HCT116 (cell line): ENCODE measurements around the gene TBX5. TPM values are rescaled to one million over a fixed set of nuclear protein-coding genes. Genes with fewer than 3 reads are reported as not detected.

Experiments
- ATAC-seq: fragments of 200-7000 bp; cut with Tn5 transposase; 2 replicates; pipeline ENCODE4 v1.9.1; 2020; ENCODE audit warnings: mild to moderate bottlenecking, moderate library complexity
- BruUV-seq: library from RNA; stranded (reverse); fragments of 400-500 nt; replicated peaks from 2 replicates; lab custom pipeline; 2021; lab: Mats Ljungman, UMichigan
- CTCF ChIA-PET: fragments of 300-600 bp; sonication (Branson Sonifier 250); formaldehyde crosslinking; loops from one replicate; lab custom pipeline; 2021; ENCODE audit warnings: antibody characterized with exemption; lab: Charles Lee
- POLR2A ChIA-PET: fragments of 300-600, 350-600 bp; sonication (Branson Sonifier 250); formaldehyde crosslinking; loops from one replicate; lab custom pipeline; 2021; ENCODE audit warnings: antibody characterized with exemption; lab: Charles Lee
- RAD21 ChIA-PET, 2 experiments: fragments of 300-600 bp; sonication (Branson Sonifier 250); formaldehyde crosslinking; loops; one replicate each; lab custom pipeline; 2023; ENCODE audit warnings: low total read pairs in 2 of 2; ENCODE audit not compliant: uncharacterized antibody in 2 of 2, unreplicated experiment in 2 of 2, low non-redundant PET in 1 of 2; lab: Charles Lee
- DNase-seq: peaks from one replicate; pipeline ENCODE4 v3.0.0-alpha.2; 2010; ENCODE audit warnings: low read depth, low spot score
- H2AFZ ChIP-seq: fragments of 200-600 bp; shearing (Covaris generic), sonication (generic); 2 replicates; pipeline ENCODE4 v1.6.1; 2017; ENCODE audit warnings: low read depth, mixed run types, mixed read lengths, antibody characterized with exemption, low read length; ENCODE audit not compliant: poor library complexity, severe bottlenecking
- H3K27ac ChIP-seq: 2 replicates; pipeline ENCODE4 v1.5.1; 2012; ENCODE audit warnings: low read depth, low read length
- H3K27me3 ChIP-seq: fragments of 200-600 bp; sonication (generic); 2 replicates; pipeline ENCODE4 v1.6.1; 2016; ENCODE audit warnings: mixed run types, low read length, mixed read lengths; ENCODE audit not compliant: insufficient read depth
- H3K36me3 ChIP-seq, 2 experiments: fragments of 200-500 bp in 1 of 2; fragments of 200-600 bp in 1 of 2; sonication (Bioruptor generic) in 1 of 2; sonication (generic) in 1 of 2; 2 replicates each; pipeline versions ENCODE4 v1.5.1 to v1.6.1; 2014 to 2016; ENCODE audit warnings: low read length in 2 of 2, inconsistent platforms in 1 of 2, mixed read lengths in 1 of 2, mixed run types in 1 of 2; ENCODE audit not compliant: insufficient read depth in 2 of 2, control insufficient read depth in 1 of 2
- H3K4me1 ChIP-seq, 2 experiments: fragments of 200-600 bp in 1 of 2; sonication (generic) in 1 of 2; 2 replicates each; pipeline versions ENCODE4 v1.5.1 to v1.6.1; 2012 to 2017; ENCODE audit warnings: low read length in 2 of 2, inconsistent platforms in 1 of 2, mild to moderate bottlenecking in 1 of 2, mixed read lengths in 1 of 2, mixed run types in 1 of 2, moderate library complexity in 1 of 2; ENCODE audit not compliant: insufficient read depth in 2 of 2, control insufficient read depth in 1 of 2
- H3K4me2 ChIP-seq: fragments of 200-600 bp; sonication (generic); 2 replicates; pipeline ENCODE4 v1.6.1; 2017; ENCODE audit warnings: mixed run types, low read length, mixed read lengths
- H3K4me3 ChIP-seq, 2 experiments: fragments of 200-600 bp in 1 of 2; sonication (generic) in 1 of 2; replicated peaks in 1 of 2; 2 replicates each; pipeline ENCODE4 v1.5.1; 2011 to 2016; ENCODE audit warnings: low read length in 2 of 2, control low read depth in 1 of 2, low read depth in 1 of 2, mild to moderate bottlenecking in 1 of 2, mixed read lengths in 1 of 2, mixed run types in 1 of 2
- H3K79me2 ChIP-seq: fragments of 200-600 bp; sonication (generic); 2 replicates; pipeline ENCODE4 v1.6.1; 2017; ENCODE audit warnings: mild to moderate bottlenecking, mixed run types, low read length, moderate library complexity, mixed read lengths; ENCODE audit not compliant: insufficient read depth
- H3K9ac ChIP-seq: fragments of 200-600 bp; sonication (generic); 2 replicates; pipeline ENCODE4 v1.6.1; 2016; ENCODE audit warnings: low read length, mixed read lengths
- H3K9me2 ChIP-seq: fragments of 200-600 bp; sonication (generic), shearing (Covaris generic); 2 replicates; pipeline ENCODE4 v1.6.1; 2017; ENCODE audit warnings: mixed run types, mild to moderate bottlenecking, moderate library complexity; ENCODE audit not compliant: insufficient read depth
- H3K9me3 ChIP-seq, 2 experiments: fragments of 200-500 bp in 1 of 2; fragments of 200-600 bp in 1 of 2; sonication (Bioruptor generic) in 1 of 2; sonication (generic) in 1 of 2; 2 replicates each; pipeline ENCODE4 v1.6.1; 2014 to 2017; ENCODE audit warnings: low read length in 2 of 2, mixed read lengths in 2 of 2, inconsistent platforms in 1 of 2, low read depth in 1 of 2, mild to moderate bottlenecking in 1 of 2, mixed run types in 1 of 2, moderate library complexity in 1 of 2; ENCODE audit not compliant: control insufficient read depth in 1 of 2, insufficient read depth in 1 of 2
- H4K20me1 ChIP-seq: fragments of 200-600 bp; sonication (generic), shearing (Covaris generic); 2 replicates; pipeline ENCODE4 v1.6.1; 2017; ENCODE audit warnings: mixed run types, mild to moderate bottlenecking, moderate library complexity; ENCODE audit not compliant: insufficient read depth
- CBX3 ChIP-seq: IDR thresholded peaks from 2 replicates; pipeline ENCODE4 v1.6.1; 2012; ENCODE audit warnings: low read depth
- EZH2 ChIP-seq: fragments of 200-600 bp; sonication (generic); IDR thresholded peaks from 2 replicates; pipeline ENCODE4 v1.6.1; 2017; ENCODE audit warnings: antibody characterized with exemption, mixed run types
- FOSL1 ChIP-seq: IDR thresholded peaks from 2 replicates; pipeline ENCODE4 v1.6.1; 2012; ENCODE audit warnings: low read depth
- JUND ChIP-seq: IDR thresholded peaks from 2 replicates; pipeline ENCODE4 v1.6.1; 2012
- RAD21 ChIP-seq: IDR thresholded peaks from 2 replicates; pipeline ENCODE4 v1.6.1; 2012; ENCODE audit warnings: low read depth, mild to moderate bottlenecking
- SRF ChIP-seq: IDR thresholded peaks from 2 replicates; pipeline ENCODE4 v1.6.1; 2012; ENCODE audit warnings: low read depth
- YY1 ChIP-seq: IDR thresholded peaks from 2 replicates; pipeline ENCODE4 v1.6.1; 2011; ENCODE audit warnings: low read length, low read depth, moderate library complexity, mild to moderate bottlenecking; ENCODE audit not compliant: insufficient replicate concordance; ENCODE audit errors: extremely low read depth
- ZNF274 ChIP-seq: fragments of 200-500 bp; sonication (Bioruptor generic); IDR thresholded peaks from 2 replicates; pipeline ENCODE4 v1.6.1; 2014; ENCODE audit warnings: mild to moderate bottlenecking, low read depth, low read length, inconsistent platforms
- intact Hi-C: fragments of 100-400 bp; cut with micrococcal nuclease; formaldehyde crosslinking; loops from 2 replicates; pipeline ENCODE4 v1.10.0; 2022
- total RNA-seq: library from RNA; stranded (reverse); gene quantifications from one replicate; pipeline ENCODE4 v1.2.1, GENCODE V29; 2021; ENCODE audit not compliant: unreplicated experiment
- TF ChIP-seq, protein P1 (sequence below): IDR thresholded peaks from 2 replicates; pipeline ENCODE4 v1.6.1; 2012
- TF ChIP-seq, protein P2 (sequence below): IDR thresholded peaks from 2 replicates; pipeline ENCODE4 v1.6.1; 2012
- TF ChIP-seq, protein P3 (sequence below), 3 experiments: fragments of 200-600 bp in 1 of 3; sonication (generic) in 1 of 3; IDR thresholded peaks in 2 of 3; conservative IDR thresholded peaks in 1 of 3; 2 replicates each; pipeline ENCODE4 v1.5.1; 2012 to 2017; ENCODE audit warnings: low read depth in 2 of 3, low read length in 2 of 3, antibody characterized with exemption in 1 of 3, borderline replicate concordance in 1 of 3, control low read depth in 1 of 3, mild to moderate bottlenecking in 1 of 3, mixed read lengths in 1 of 3, mixed run types in 1 of 3, moderate library complexity in 1 of 3; ENCODE audit not compliant: insufficient read depth in 1 of 3
- TF ChIP-seq, protein P4 (sequence below): IDR thresholded peaks from 2 replicates; pipeline ENCODE4 v1.6.1; 2011; ENCODE audit warnings: mild to moderate bottlenecking, low read length, moderate library complexity; ENCODE audit not compliant: insufficient replicate concordance; ENCODE audit errors: extremely low read depth

The TBX5 gene
- total RNA-seq, 1 experiment from 2014 or later: 0.10 TPM

DNA sequence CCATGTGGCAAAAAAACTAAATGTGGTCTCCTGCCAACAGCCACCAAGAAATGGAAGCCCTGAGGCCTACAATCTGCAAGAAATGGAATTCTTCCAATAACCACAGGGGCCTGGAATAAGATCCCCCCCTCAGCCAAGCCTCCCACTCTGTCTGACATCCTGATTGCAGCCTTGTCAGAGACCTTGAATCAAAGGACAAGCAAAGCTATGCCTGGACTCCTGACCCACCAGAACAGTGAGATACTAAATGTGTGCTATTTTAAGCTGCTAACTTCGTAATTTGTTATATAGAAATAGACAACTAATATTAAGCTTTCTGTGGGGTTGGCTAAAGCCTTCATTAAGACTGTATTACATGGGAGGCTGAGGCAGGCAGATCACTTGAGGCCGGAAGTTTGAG is 77.7 kb downstream of the TBX5 start:
- TF ChIP-seq EZH2 (no peak), ZNF274 (no peak), YY1 (no peak), FOSL1 (no peak), CBX3 (no peak), JUND (no peak), SRF (no peak), RAD21 (no peak)
- TF ChIP-seq, protein P1, sequence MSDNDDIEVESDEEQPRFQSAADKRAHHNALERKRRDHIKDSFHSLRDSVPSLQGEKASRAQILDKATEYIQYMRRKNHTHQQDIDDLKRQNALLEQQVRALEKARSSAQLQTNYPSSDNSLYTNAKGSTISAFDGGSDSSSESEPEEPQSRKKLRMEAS: no peak
- TF ChIP-seq, protein P2, sequence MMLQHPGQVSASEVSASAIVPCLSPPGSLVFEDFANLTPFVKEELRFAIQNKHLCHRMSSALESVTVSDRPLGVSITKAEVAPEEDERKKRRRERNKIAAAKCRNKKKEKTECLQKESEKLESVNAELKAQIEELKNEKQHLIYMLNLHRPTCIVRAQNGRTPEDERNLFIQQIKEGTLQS: no peak
- TF ChIP-seq, protein P3, sequence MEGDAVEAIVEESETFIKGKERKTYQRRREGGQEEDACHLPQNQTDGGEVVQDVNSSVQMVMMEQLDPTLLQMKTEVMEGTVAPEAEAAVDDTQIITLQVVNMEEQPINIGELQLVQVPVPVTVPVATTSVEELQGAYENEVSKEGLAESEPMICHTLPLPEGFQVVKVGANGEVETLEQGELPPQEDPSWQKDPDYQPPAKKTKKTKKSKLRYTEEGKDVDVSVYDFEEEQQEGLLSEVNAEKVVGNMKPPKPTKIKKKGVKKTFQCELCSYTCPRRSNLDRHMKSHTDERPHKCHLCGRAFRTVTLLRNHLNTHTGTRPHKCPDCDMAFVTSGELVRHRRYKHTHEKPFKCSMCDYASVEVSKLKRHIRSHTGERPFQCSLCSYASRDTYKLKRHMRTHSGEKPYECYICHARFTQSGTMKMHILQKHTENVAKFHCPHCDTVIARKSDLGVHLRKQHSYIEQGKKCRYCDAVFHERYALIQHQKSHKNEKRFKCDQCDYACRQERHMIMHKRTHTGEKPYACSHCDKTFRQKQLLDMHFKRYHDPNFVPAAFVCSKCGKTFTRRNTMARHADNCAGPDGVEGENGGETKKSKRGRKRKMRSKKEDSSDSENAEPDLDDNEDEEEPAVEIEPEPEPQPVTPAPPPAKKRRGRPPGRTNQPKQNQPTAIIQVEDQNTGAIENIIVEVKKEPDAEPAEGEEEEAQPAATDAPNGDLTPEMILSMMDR (IDR thresholded peaks at IDR 0.05 in 2 of 3, conservative IDR thresholded peaks at IDR 0.05 in 1 of 3; ENCODE audit: borderline replicate concordance in 1 of 3, insufficient read depth in 1 of 3, low read depth in 2 of 3, low read length in 2 of 3): no peak
- TF ChIP-seq, protein P4, sequence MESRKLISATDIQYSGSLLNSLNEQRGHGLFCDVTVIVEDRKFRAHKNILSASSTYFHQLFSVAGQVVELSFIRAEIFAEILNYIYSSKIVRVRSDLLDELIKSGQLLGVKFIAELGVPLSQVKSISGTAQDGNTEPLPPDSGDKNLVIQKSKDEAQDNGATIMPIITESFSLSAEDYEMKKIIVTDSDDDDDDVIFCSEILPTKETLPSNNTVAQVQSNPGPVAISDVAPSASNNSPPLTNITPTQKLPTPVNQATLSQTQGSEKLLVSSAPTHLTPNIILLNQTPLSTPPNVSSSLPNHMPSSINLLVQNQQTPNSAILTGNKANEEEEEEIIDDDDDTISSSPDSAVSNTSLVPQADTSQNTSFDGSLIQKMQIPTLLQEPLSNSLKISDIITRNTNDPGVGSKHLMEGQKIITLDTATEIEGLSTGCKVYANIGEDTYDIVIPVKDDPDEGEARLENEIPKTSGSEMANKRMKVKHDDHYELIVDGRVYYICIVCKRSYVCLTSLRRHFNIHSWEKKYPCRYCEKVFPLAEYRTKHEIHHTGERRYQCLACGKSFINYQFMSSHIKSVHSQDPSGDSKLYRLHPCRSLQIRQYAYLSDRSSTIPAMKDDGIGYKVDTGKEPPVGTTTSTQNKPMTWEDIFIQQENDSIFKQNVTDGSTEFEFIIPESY: no peak
- H3K36me3 ChIP-seq: no peaks in the 10 kb centered on the region
- H3K27ac ChIP-seq: no peak overlapping the region
- no TSS peak for BruUV-seq
- ChIA-PET RAD21 (interaction anchor here in 1 of 2 experiments (0.6 kb wide), 1 partner anchor 171 kb away, joined by 5 read pairs; no protein-coding TSS in a partner anchor), POLR2A (interaction anchor here (0.6 kb wide), 1 partner anchor 57 kb away, joined by 3 read pairs; no protein-coding TSS in a partner anchor), CTCF (no interaction called here)
- H3K27me3 ChIP-seq: peaks cover 5% of the 10 kb centered on the region; the same call in 1 of the 2 replicates
- no peak overlapping the region for H3K4me2 ChIP-seq
- no peaks in the 10 kb centered on the region for H4K20me1 ChIP-seq
- no peaks in the 10 kb centered on the region for H3K4me1 ChIP-seq
- no peak overlapping the region for H3K9ac ChIP-seq
- no peaks in the 10 kb centered on the region for H3K9me2 ChIP-seq
- ATAC-seq (no peak), DNase-seq (no peak)
- no peak overlapping the region for H3K4me3 ChIP-seq
- H3K9me3 ChIP-seq: no peaks in the 10 kb centered on the region
- intact Hi-C loops: no loop called here
- H3K79me2 ChIP-seq: no peaks in the 10 kb centered on the region
- H2AFZ ChIP-seq: no peak overlapping the region
